CD14-positive monocyte (primary cell): Measurements from ENCODE around the gene LRWD1. TPM values are rescaled to one million over a fixed set of nuclear protein-coding genes. Genes with fewer than 3 reads are reported as not detected.

Experiments
- DNase-seq, 3 donors: peaks; one replicate each; pipeline ENCODE4 v3.0.0-alpha.2; 2011 to 2022
- H2AFZ ChIP-seq: 2 replicates; pipeline ENCODE4 v1.6.0; 2012; ENCODE audit warnings: mild to moderate bottlenecking, low read depth, low read length, inconsistent platforms; ENCODE audit not compliant: insufficient read depth, poor library complexity, severe bottlenecking
- H3K27ac ChIP-seq, 2 donors: 1 replicate in 1 of 2; 2 replicates in 1 of 2; pipeline ENCODE4 v1.5.1; 2012 to 2013; ENCODE audit warnings: low read length in 2 of 2, control low read depth in 1 of 2, inconsistent platforms in 1 of 2, low read depth in 1 of 2, mild to moderate bottlenecking in 1 of 2
- H3K27me3 ChIP-seq, 2 donors: one replicate each; pipeline versions ENCODE4 v1.6.0 to v1.6.1; 2011 to 2013; ENCODE audit warnings: low read length in 2 of 2; ENCODE audit not compliant: control insufficient read depth in 2 of 2, insufficient read depth in 2 of 2
- H3K36me3 ChIP-seq, 2 donors: replicated peaks in 1 of 2; 1 replicate in 1 of 2; 2 replicates in 1 of 2; pipeline versions ENCODE4 v1.5.1 to v1.6.1; 2012 to 2013; ENCODE audit warnings: low read length in 2 of 2, control low read depth in 1 of 2, inconsistent platforms in 1 of 2, mild to moderate bottlenecking in 1 of 2; ENCODE audit not compliant: insufficient read depth in 2 of 2, control insufficient read depth in 1 of 2
- H3K4me1 ChIP-seq, 2 donors: 1 replicate in 1 of 2; 2 replicates in 1 of 2; pipeline versions ENCODE4 v1.5.1 to v1.6.1; 2012 to 2013; ENCODE audit warnings: low read length in 2 of 2, control low read depth in 1 of 2, inconsistent platforms in 1 of 2, mild to moderate bottlenecking in 1 of 2, moderate library complexity in 1 of 2; ENCODE audit not compliant: insufficient read depth in 2 of 2, control insufficient read depth in 1 of 2
- H3K4me2 ChIP-seq: replicated peaks from 2 replicates; pipeline ENCODE3; 2012; ENCODE audit warnings: low read length, moderate library complexity, mild to moderate bottlenecking; ENCODE audit not compliant: poor library complexity, severe bottlenecking; ENCODE audit errors: extremely low read depth
- H3K4me3 ChIP-seq, 3 experiments: fragments of 200-600 bp in 1 of 3; sonication (generic) in 1 of 3; replicated peaks in 1 of 3; 1 replicate in 2 of 3; 2 replicates in 1 of 3; pipeline ENCODE4 v1.5.1; 2011 to 2013; ENCODE audit warnings: low read length in 3 of 3, mild to moderate bottlenecking in 3 of 3, control low read depth in 2 of 3, low read depth in 2 of 3, inconsistent platforms in 1 of 3, moderate library complexity in 1 of 3
- H3K79me2 ChIP-seq: 2 replicates; pipeline ENCODE4 v1.6.0; 2012; ENCODE audit warnings: mild to moderate bottlenecking, control low read depth, inconsistent platforms, low read length, moderate library complexity; ENCODE audit not compliant: insufficient read depth
- H3K9ac ChIP-seq: 2 replicates; pipeline ENCODE4 v1.6.0; 2017; ENCODE audit warnings: low read length, mild to moderate bottlenecking; ENCODE audit not compliant: insufficient read depth, poor library complexity, severe bottlenecking
- H3K9me3 ChIP-seq, 2 donors: replicated peaks in 1 of 2; 1 replicate in 1 of 2; 2 replicates in 1 of 2; pipeline versions ENCODE4 v1.5.1 to v1.6.1; 2012 to 2013; ENCODE audit warnings: low read length in 2 of 2, control low read depth in 1 of 2; ENCODE audit not compliant: control insufficient read depth in 1 of 2, insufficient read depth in 1 of 2
- H4K20me1 ChIP-seq: 2 replicates; pipeline ENCODE4 v1.6.0; 2012; ENCODE audit warnings: mild to moderate bottlenecking, low read length, control low read depth, moderate library complexity; ENCODE audit not compliant: insufficient read depth
- H3K27ac Mint-ChIP-seq, 7 donors: one replicate each; pipeline ENCODE4 v1.8.0; 2020; ENCODE audit warnings: mild to moderate bottlenecking in 7 of 7, mixed read lengths in 7 of 7, moderate library complexity in 6 of 7, inconsistent platforms in 2 of 7
- H3K27me3 Mint-ChIP-seq, 3 donors: one replicate each; pipeline ENCODE4 v1.8.0; 2021 to 2022; ENCODE audit warnings: low read depth in 3 of 3, mild to moderate bottlenecking in 3 of 3, mixed read lengths in 3 of 3, moderate library complexity in 3 of 3, inconsistent platforms in 1 of 3
- H3K36me3 Mint-ChIP-seq, 2 donors: one replicate each; pipeline ENCODE4 v1.8.0; 2020; ENCODE audit warnings: mixed read lengths in 2 of 2, inconsistent platforms in 1 of 2, mild to moderate bottlenecking in 1 of 2
- H3K4me1 Mint-ChIP-seq: one replicate; pipeline ENCODE4 v1.8.0; 2020; ENCODE audit warnings: mild to moderate bottlenecking, mixed read lengths
- H3K4me3 Mint-ChIP-seq, 2 donors: one replicate each; pipeline ENCODE4 v1.8.0; 2020; ENCODE audit warnings: mild to moderate bottlenecking in 2 of 2, mixed read lengths in 2 of 2, moderate library complexity in 1 of 2
- H3K9me3 Mint-ChIP-seq, 7 donors: one replicate each; pipeline ENCODE4 v1.8.0; 2020 to 2022; ENCODE audit warnings: mixed read lengths in 7 of 7, mild to moderate bottlenecking in 6 of 7, moderate library complexity in 6 of 7, inconsistent platforms in 2 of 7
- WGBS: methylation state at CpG from one replicate; pipeline ENCODE4 v1.1.5; 2013; ENCODE audit warnings: missing lambda C conversion rate; ENCODE audit not compliant: insufficient coverage; 5-methylcytosine and 5-hydroxymethylcytosine counted together
- intact Hi-C, 2 donors: fragments of 100-400 bp; cut with micrococcal nuclease; formaldehyde crosslinking; loops; one replicate each; pipeline versions ENCODE4 v1.15.0 to v1.15.1; 2023
- polyA plus RNA-seq, 3 donors: library from polyadenylated mRNA; depleted of rRNA in 1 of 3; unstranded in 2 of 3; stranded (reverse) in 1 of 3; fragments of 300-500 nt in 2 of 3; fragments of >200 nt in 1 of 3; fragmentation: Illumina TruSeq in 2 of 3; gene quantifications; 1 replicate in 2 of 3; 2 replicates in 1 of 3; pipeline ENCODE4 v1.2.3, GENCODE V29; 2012 to 2021
- TF ChIP-seq, protein P1 (sequence below): fragments of 200-600 bp; IDR thresholded peaks from one replicate; pipeline ENCODE4 v1.8.0; 2022; ENCODE audit warnings: antibody characterized with exemption, mild to moderate bottlenecking

Gene LRWD1
- polyA plus RNA-seq, 3 donors = 5.4 to 10.7 (median 6.1) TPM

DNA sequence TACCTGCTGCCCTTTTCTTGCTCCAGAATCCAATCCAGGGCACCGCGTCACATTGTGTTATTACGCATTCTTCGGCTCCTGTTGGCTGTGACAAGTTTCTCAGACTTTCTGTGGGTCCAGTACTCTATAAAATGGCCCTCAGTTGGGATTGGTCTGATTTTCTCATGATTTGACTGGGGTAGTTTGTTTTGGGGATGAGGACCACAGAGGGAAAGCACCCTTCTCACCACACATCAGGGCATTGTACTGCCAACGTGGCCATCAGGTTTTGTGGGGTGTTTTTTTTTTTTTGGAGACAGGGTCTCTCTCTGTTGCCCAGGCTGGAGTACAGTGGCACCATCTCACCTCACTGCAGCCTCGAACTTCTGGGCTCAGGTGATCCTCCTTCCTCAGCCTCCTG lies 48.4 kb upstream of the LRWD1 start:
- Mint-ChIP-seq H3K9me3 (no peaks in the 10 kb centered on the region), H3K4me3 (no peak overlapping the region), H3K27me3 (no peaks in the 10 kb centered on the region), H3K36me3 (peaks cover 56 to 87% of the 10 kb centered on the region in 2 donors), H3K4me1 (peaks cover 32% of the 10 kb centered on the region), H3K27ac (peak overlapping the region in 2 of 7 donors; percentile 35 to 85)
- peaks cover 19 to 21% of the 10 kb centered on the region in 2 donors for H3K4me1 ChIP-seq
- no peaks in the 10 kb centered on the region for H3K9me3 ChIP-seq
- no peak overlapping the region for H3K9ac ChIP-seq
- no peaks in the 10 kb centered on the region for H3K27me3 ChIP-seq
- H2AFZ ChIP-seq = no peak overlapping the region
- H3K36me3 ChIP-seq = peaks cover 29 to 74% of the 10 kb centered on the region in 2 donors
- no peak for DNase-seq
- WGBS = 100% methylated on average over 3 of the region's 6 CpGs
- TF ChIP-seq, protein P1, sequence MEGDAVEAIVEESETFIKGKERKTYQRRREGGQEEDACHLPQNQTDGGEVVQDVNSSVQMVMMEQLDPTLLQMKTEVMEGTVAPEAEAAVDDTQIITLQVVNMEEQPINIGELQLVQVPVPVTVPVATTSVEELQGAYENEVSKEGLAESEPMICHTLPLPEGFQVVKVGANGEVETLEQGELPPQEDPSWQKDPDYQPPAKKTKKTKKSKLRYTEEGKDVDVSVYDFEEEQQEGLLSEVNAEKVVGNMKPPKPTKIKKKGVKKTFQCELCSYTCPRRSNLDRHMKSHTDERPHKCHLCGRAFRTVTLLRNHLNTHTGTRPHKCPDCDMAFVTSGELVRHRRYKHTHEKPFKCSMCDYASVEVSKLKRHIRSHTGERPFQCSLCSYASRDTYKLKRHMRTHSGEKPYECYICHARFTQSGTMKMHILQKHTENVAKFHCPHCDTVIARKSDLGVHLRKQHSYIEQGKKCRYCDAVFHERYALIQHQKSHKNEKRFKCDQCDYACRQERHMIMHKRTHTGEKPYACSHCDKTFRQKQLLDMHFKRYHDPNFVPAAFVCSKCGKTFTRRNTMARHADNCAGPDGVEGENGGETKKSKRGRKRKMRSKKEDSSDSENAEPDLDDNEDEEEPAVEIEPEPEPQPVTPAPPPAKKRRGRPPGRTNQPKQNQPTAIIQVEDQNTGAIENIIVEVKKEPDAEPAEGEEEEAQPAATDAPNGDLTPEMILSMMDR = no peak
- intact Hi-C loops = no loop called here
- no peak overlapping the region for H3K27ac ChIP-seq
- H3K79me2 ChIP-seq = peaks cover 4% of the 10 kb centered on the region
- no peak overlapping the region for H3K4me3 ChIP-seq
- no peaks in the 10 kb centered on the region for H4K20me1 ChIP-seq
- no peak overlapping the region for H3K4me2 ChIP-seq

DNA sequence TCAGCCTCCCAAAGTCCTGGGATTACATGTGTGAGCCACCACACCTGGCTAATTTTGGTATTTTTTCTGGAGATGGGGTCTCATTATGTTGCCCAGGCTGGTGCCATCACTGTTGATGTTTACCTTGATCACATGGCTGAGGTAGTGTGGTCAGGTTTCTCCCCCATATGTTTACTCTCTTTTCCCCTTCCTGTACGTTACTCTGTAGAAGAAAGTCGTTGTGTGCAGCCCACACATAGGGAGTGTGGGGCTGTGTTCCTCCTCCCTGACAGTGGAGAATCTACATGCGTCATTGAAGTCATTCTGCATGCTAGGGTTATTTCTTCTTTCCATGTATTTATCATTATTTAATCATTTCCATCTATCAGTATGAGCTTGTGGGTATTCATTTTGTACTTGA lies 47.7 kb upstream of the LRWD1 start:
- H3K4me1 Mint-ChIP-seq = peaks cover 32% of the 10 kb centered on the region
- no peaks in the 10 kb centered on the region for H3K27me3 ChIP-seq
- no peaks in the 10 kb centered on the region for H3K9me3 Mint-ChIP-seq
- peaks cover 29 to 67% of the 10 kb centered on the region in 2 donors for H3K36me3 ChIP-seq
- H3K27ac Mint-ChIP-seq = peak overlapping the region in 2 of 7 donors; percentile 35 to 85
- peaks cover 4% of the 10 kb centered on the region for H3K79me2 ChIP-seq
- no peak overlapping the region for H3K4me2 ChIP-seq
- no peaks in the 10 kb centered on the region for H4K20me1 ChIP-seq
- no peak overlapping the region for H3K27ac ChIP-seq
- peaks cover 19 to 24% of the 10 kb centered on the region in 2 donors for H3K4me1 ChIP-seq
- intact Hi-C loops = no loop called here
- H2AFZ ChIP-seq = no peak overlapping the region
- no peak overlapping the region for H3K4me3 ChIP-seq
- no peaks in the 10 kb centered on the region for H3K27me3 Mint-ChIP-seq
- DNase-seq = no peak
- peaks cover 52 to 80% of the 10 kb centered on the region in 2 donors for H3K36me3 Mint-ChIP-seq
- H3K4me3 Mint-ChIP-seq = no peak overlapping the region
- H3K9me3 ChIP-seq = no peaks in the 10 kb centered on the region
- H3K9ac ChIP-seq = no peak overlapping the region
- TF ChIP-seq, protein P1 = no peak
- WGBS = no CpG with 5 or more reads among the region's 3 CpGs
